Psoas muscle (tissue), 8 donors: ENCODE data around the gene RGS12. TPM values are rescaled to one million over a fixed set of nuclear protein-coding genes. Genes with fewer than 3 reads are reported as not detected.

Source experiments
- ATAC-seq, 4 donors: fragments of 200-7000 bp; cut with Tn5 transposase; one replicate each; pipeline ENCODE4 v1.9.1; 2020; ENCODE audit warnings: moderate library complexity in 3 of 4, mild to moderate bottlenecking in 2 of 4
- DNase-seq, 2 donors: peaks; one replicate each; pipeline ENCODE4 v3.0.0-alpha.2; 2020
- H3K27ac ChIP-seq: fragments of 200-600 bp; one replicate; pipeline ENCODE4 v1.8.0; 2022
- H3K27me3 ChIP-seq, 3 donors: fragments of 200-600 bp in 1 of 3; one replicate each; pipeline versions ENCODE4 v1.6.1 to v1.8.0; 2013 to 2022; ENCODE audit warnings: low read length in 2 of 3, mild to moderate bottlenecking in 2 of 3, moderate library complexity in 1 of 3; ENCODE audit not compliant: insufficient read depth in 3 of 3
- H3K36me3 ChIP-seq, 2 donors: fragments of 200-600 bp in 1 of 2; one replicate each; pipeline versions ENCODE4 v1.6.1 to v1.8.0; 2013 to 2022; ENCODE audit warnings: low read depth in 1 of 2, mild to moderate bottlenecking in 1 of 2, moderate library complexity in 1 of 2; ENCODE audit not compliant: insufficient read depth in 1 of 2
- H3K4me1 ChIP-seq: fragments of 200-600 bp; one replicate; pipeline ENCODE4 v1.8.0; 2022
- H3K4me3 ChIP-seq: fragments of 200-600 bp; one replicate; pipeline ENCODE4 v1.8.0; 2022; ENCODE audit warnings: mild to moderate bottlenecking
- H3K9me3 ChIP-seq: fragments of 200-600 bp; one replicate; pipeline ENCODE4 v1.8.0; 2022
- WGBS, 3 donors: extraction: QIAGEN DNeasy Blood & Tissue Kit; methylation state at CpG; one replicate each; pipeline versions ENCODE4 v1.1.6 to v1.1.7; 2013; 5-methylcytosine and 5-hydroxymethylcytosine counted together
- intact Hi-C, 2 donors: fragments of 100-400 bp; cut with DNase I; formaldehyde crosslinking; loops; one replicate each; pipeline versions ENCODE4 v1.11.0 to v1.14.2; 2022
- long read RNA-seq, 2 donors: library from polyadenylated mRNA; unstranded; transcript quantifications; one replicate each; pipeline ENCODE4 v2.0.0, GENCODE V29; 2021
- polyA plus RNA-seq, 3 donors: library from polyadenylated mRNA; stranded (reverse); fragments of 200-250 nt; gene quantifications; one replicate each; pipeline ENCODE4 v1.2.3, GENCODE V29; 2013
- total RNA-seq, 4 donors: library from RNA; stranded (reverse); fragmentation: NEBNext Ultra II Directional in 2 of 4; extraction: Animal tissue kit (Norgen Biotek cat#: 25700) in 2 of 4; gene quantifications; one replicate each; pipeline versions ENCODE4 v1.2.1 to v1.2.4, GENCODE V29; 2021 to 2023
- TF ChIP-seq, protein P1 (sequence below): fragments of 200-600 bp; IDR thresholded peaks from one replicate; pipeline ENCODE4 v1.8.0; 2022; ENCODE audit warnings: antibody characterized with exemption
- donor health status: healthy with polysubstance abuse.
- donor health status: DM: no; HTN: no; CAD: no; lungs with moderate emphysema.
- donor health status: Bipolar disorder and iron deficiency.
- donor health status: healthy.
- donor health status: DM: yes; HTN: yes; CAD: no.
- donor health status: DM: no; HTN: no; CAD: no.
- donor health status: DM: no; HTN: no; CAD: no.
- donor health status: DM: yes; HTN: yes; CAD: no.

RGS12 gene, protein sequence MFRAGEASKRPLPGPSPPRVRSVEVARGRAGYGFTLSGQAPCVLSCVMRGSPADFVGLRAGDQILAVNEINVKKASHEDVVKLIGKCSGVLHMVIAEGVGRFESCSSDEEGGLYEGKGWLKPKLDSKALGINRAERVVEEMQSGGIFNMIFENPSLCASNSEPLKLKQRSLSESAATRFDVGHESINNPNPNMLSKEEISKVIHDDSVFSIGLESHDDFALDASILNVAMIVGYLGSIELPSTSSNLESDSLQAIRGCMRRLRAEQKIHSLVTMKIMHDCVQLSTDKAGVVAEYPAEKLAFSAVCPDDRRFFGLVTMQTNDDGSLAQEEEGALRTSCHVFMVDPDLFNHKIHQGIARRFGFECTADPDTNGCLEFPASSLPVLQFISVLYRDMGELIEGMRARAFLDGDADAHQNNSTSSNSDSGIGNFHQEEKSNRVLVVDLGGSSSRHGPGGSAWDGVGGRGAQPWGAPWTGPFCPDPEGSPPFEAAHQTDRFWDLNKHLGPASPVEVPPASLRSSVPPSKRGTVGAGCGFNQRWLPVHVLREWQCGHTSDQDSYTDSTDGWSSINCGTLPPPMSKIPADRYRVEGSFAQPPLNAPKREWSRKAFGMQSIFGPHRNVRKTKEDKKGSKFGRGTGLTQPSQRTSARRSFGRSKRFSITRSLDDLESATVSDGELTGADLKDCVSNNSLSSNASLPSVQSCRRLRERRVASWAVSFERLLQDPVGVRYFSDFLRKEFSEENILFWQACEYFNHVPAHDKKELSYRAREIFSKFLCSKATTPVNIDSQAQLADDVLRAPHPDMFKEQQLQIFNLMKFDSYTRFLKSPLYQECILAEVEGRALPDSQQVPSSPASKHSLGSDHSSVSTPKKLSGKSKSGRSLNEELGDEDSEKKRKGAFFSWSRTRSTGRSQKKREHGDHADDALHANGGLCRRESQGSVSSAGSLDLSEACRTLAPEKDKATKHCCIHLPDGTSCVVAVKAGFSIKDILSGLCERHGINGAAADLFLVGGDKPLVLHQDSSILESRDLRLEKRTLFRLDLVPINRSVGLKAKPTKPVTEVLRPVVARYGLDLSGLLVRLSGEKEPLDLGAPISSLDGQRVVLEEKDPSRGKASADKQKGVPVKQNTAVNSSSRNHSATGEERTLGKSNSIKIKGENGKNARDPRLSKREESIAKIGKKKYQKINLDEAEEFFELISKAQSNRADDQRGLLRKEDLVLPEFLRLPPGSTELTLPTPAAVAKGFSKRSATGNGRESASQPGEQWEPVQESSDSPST (N-terminal part only)
- total RNA-seq (10 to 100 TPM; 13.9 to 29.0 (median 17.8) TPM), polyA plus RNA-seq (10 to 100 TPM in 2 of 3 donors, 1 to 10 TPM in 1; 7.5 to 20.1 (median 15.6) TPM)
- long read RNA-seq, donor 1, partial matches to known transcripts = 2 of 8 reads
- long read RNA-seq, donor 1, other reads (novel, unspliced or antisense) = 6 of 8 reads
- long read RNA-seq, donor 2, partial matches to known transcripts = 19 of 47 reads
- long read RNA-seq, donor 2, other reads (novel, unspliced or antisense) = 28 of 47 reads

DNA sequence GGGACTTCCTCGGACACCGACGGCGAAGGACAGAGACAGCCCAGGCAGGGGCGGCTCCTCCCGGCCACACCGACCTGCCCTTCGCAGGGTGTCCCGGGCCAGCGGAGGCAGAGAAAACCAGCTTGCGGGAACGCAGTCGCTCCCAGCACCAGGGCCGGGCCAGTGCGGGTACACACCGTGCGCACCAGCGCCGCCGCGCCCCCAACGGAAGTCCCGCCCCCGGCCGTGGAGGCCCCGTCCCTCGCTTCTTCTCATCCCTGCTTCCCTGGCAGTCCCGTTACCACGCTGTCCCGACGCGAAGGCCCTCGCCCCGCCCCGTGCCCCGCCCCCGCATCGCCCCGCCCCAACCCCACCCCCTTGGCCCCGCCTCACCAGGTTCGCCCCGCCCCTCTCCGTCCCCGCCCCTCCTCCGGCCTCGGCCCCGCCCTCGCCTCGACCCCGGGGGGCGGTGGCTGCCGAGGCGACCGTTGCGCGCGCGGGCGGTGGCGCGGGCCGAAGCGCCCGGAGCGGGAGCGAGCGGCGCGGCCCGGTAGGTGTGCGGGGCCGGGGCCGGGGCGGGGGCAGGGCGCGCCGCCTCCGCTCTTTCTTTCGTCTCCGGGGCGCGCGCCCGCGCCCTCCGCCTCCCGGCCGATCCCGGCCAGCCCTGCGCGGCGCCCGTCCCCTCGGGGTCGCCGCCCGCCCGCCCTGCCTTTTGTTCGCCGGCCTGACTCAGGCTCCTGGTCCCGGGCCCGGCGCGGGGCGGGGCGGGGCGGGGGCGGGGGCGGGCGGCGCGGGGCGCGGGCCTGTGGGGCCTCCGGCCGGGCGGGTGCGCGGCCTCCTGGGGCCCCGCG lies at the start of gene RGS12:
RGS12 (plus strand) TSS at position 451 of the 830 bp plus-strand sequence. CDS start 23,150 bp downstream, outside the sequence.
- ATAC-seq (peak; percentile 92 to 94 (median 92)), DNase-seq (peak; percentile 96 to 98)
- Histone ChIP-seq H3K36me3 (no peaks in the 10 kb centered on the region), H3K27ac (peak within 1 kb of the TSS; percentile 96), H3K9me3 (no peaks in the 10 kb centered on the region), H3K4me3 (peak within 1 kb of the TSS; percentile 88), H3K27me3 (no peaks in the 10 kb centered on the region), H3K4me1 (peaks cover 30% of the 10 kb centered on the region)
- 0 to 1% (median 0%) methylated on average over 22 to 120 of the region's 121 CpGs for WGBS, 3 donors
- intact Hi-C loops = loop anchor here in 1 of 2 donors (5.0 kb wide), 1 partner anchor 90 kb away; no protein-coding TSS in a partner anchor
- TF ChIP-seq, protein P1, sequence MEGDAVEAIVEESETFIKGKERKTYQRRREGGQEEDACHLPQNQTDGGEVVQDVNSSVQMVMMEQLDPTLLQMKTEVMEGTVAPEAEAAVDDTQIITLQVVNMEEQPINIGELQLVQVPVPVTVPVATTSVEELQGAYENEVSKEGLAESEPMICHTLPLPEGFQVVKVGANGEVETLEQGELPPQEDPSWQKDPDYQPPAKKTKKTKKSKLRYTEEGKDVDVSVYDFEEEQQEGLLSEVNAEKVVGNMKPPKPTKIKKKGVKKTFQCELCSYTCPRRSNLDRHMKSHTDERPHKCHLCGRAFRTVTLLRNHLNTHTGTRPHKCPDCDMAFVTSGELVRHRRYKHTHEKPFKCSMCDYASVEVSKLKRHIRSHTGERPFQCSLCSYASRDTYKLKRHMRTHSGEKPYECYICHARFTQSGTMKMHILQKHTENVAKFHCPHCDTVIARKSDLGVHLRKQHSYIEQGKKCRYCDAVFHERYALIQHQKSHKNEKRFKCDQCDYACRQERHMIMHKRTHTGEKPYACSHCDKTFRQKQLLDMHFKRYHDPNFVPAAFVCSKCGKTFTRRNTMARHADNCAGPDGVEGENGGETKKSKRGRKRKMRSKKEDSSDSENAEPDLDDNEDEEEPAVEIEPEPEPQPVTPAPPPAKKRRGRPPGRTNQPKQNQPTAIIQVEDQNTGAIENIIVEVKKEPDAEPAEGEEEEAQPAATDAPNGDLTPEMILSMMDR = no peak

DNA sequence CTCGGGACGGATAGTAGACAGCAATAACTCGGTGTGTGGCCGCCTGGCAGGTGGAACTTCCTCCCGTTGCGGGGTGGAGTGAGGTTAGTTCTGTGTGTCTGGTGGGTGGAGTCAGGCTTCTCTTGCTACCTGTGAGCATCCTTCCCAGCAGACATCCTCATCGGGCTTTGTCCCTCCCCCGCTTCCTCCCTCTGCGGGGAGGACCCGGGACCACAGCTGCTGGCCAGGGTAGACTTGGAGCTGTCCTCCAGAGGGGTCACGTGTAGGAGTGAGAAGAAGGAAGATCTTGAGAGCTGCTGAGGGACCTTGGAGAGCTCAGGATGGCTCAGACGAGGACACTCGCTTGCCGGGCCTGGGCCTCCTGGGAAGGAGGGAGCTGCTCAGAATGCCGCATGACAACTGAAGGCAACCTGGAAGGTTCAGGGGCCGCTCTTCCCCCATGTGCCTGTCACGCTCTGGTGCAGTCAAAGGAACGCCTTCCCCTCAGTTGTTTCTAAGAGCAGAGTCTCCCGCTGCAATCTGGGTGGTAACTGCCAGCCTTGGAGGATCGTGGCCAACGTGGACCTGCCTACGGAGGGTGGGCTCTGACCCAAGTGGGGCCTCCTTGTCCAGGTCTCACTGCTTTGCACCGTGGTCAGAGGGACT lies 49.6 kb upstream of the RGS12 start:
- DNase-seq (no peak), ATAC-seq (no peak)
- Histone ChIP-seq H3K27ac (no peak overlapping the region), H3K4me1 (no peaks in the 10 kb centered on the region), H3K36me3 (peaks cover 0 to 41% of the 10 kb centered on the region in 2 donors), H3K9me3 (no peaks in the 10 kb centered on the region), H3K4me3 (no peak overlapping the region), H3K27me3 (no peaks in the 10 kb centered on the region)
- WGBS, 3 donors = 75 to 81% (median 80%) methylated on average over 23 of the region's 23 CpGs
- TF ChIP-seq, protein P1 = no peak
- intact Hi-C loops = no loop called here

DNA sequence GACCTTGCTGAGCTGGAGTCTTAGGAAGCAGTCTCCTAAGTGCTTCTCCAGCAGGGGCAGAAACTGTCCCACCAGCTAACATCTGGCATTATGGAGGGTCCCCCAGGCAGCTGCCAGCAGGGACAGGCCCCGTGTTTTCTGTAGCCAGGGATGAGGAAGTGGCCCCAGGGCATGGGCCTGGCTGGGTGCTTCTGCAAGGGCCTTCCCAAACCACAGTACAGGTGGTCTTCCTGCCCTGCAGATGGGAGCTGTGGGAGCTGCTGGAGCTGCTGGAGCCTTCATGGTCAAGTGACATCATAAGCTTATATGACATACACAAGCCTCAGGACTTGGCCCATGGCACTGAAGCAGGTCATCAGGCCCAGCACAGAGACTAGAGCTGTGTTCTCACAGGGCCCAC lies 48.8 kb upstream of the RGS12 start:
- ATAC-seq = no peak
- no peak overlapping the region for H3K27ac ChIP-seq
- 49 to 50% (median 50%) methylated on average over 1 of the region's 1 CpG for WGBS, 3 donors

More for the DNA sequence above, 48.8 kb upstream of the RGS12 start:
- no peak for DNase-seq
- H3K4me3 ChIP-seq = no peak overlapping the region
- H3K27me3 ChIP-seq = no peaks in the 10 kb centered on the region
- TF ChIP-seq, protein P1 = no peak
- peaks cover 0 to 34% of the 10 kb centered on the region in 2 donors for H3K36me3 ChIP-seq
- no peaks in the 10 kb centered on the region for H3K9me3 ChIP-seq
- H3K4me1 ChIP-seq = no peaks in the 10 kb centered on the region
- intact Hi-C loops = no loop called here
